Activated naive CD4-positive, alpha-beta T cell treated with Interleukin-2 at 50 U/mL for 16 hours (primary cell): ENCODE measurements around the gene RCAN2.

Experiments used
- DNase-seq: peaks from one replicate; pipeline ENCODE4 v3.0.0-alpha.2; 2020

The RCAN2 gene

GRCh38 chr6:46287681-46288080 lies 203.6 kb downstream of the RCAN2 start:
- DNase-seq, result no peak

GRCh38 chr6:46287043-46287442 lies 204.2 kb downstream of the RCAN2 start:
- DNase-seq, result no peak

- DNase-seq, result no peak
Observed at GRCh38 chr6:46284475-46284874, 206.8 kb downstream of the RCAN2 start.

GRCh38 chr6:46281110-46281509 lies 210.1 kb downstream of the RCAN2 start:
- no peak for DNase-seq

GRCh38 chr6:46279874-46280273 lies 211.4 kb downstream of the RCAN2 start:
- DNase-seq, result no peak

- no peak for DNase-seq
Observed at GRCh38 chr6:46276576-46277142, 214.6 kb downstream of the RCAN2 start.

GRCh38 chr6:46274502-46274901 lies 216.7 kb downstream of the RCAN2 start:
- DNase-seq, result no peak

GRCh38 chr6:46273911-46274310 lies 217.3 kb downstream of the RCAN2 start:
- DNase-seq, result no peak

- DNase-seq, result no peak
Observed at GRCh38 chr6:46271728-46272127, 219.5 kb downstream of the RCAN2 start.

- DNase-seq, result no peak
Observed at GRCh38 chr6:46271107-46271506, 220.1 kb downstream of the RCAN2 start.

GRCh38 chr6:46270336-46270735 lies 220.9 kb downstream of the RCAN2 start:
- no peak for DNase-seq

GRCh38 chr6:46269447-46270229 lies 221.6 kb downstream of the RCAN2 start:
- no peak for DNase-seq

GRCh38 chr6:46267515-46267914 lies 223.7 kb downstream of the RCAN2 start:
- DNase-seq, result no peak

GRCh38 chr6:46265373-46265772 lies 225.9 kb downstream of the RCAN2 start:
- no peak for DNase-seq

GRCh38 chr6:46263707-46264086 lies 227.6 kb downstream of the RCAN2 start:
- no peak for DNase-seq

GRCh38 chr6:46262928-46263706 lies 228.1 kb downstream of the RCAN2 start:
- no peak for DNase-seq

- DNase-seq, result no peak
Observed at GRCh38 chr6:46258249-46258648, 233.0 kb downstream of the RCAN2 start.

GRCh38 chr6:46255528-46255927 lies 235.7 kb downstream of the RCAN2 start:
- DNase-seq, result no peak

- no peak for DNase-seq
Observed at GRCh38 chr6:46254946-46255345, 236.3 kb downstream of the RCAN2 start.

- DNase-seq, result no peak
Observed at GRCh38 chr6:46254331-46254730, 236.9 kb downstream of the RCAN2 start.

- no peak for DNase-seq
Observed at GRCh38 chr6:46251583-46252339, 239.5 kb downstream of the RCAN2 start.

- no peak for DNase-seq
Observed at GRCh38 chr6:46248143-46248542, 243.1 kb downstream of the RCAN2 start.

GRCh38 chr6:46246727-46247126 lies 244.5 kb downstream of the RCAN2 start:
- no peak for DNase-seq
